GM19438 (cell line): ENCODE results near the gene ERO1A.

Source experiments
- ATAC-seq: cut with Tn5 transposase; IDR thresholded peaks from one replicate; pipeline ENCODE4 v1.9.1; 2021; ENCODE audit warnings: low read depth; ENCODE audit not compliant: unreplicated experiment

ERO1A gene

GRCh38 chr14:52701223-52701622 lies 5.9 kb upstream of the ERO1A start:
- no peak for ATAC-seq

- ATAC-seq, result no peak
Observed at GRCh38 chr14:52700701-52701172, 5.4 kb upstream of the ERO1A start.

- peak; percentile 64 for ATAC-seq
Observed at GRCh38 chr14:52694761-52695480, 437 bp downstream of the ERO1A start.

GRCh38 chr14:52693532-52693931 lies 1.8 kb downstream of the ERO1A start:
- no peak for ATAC-seq

- ATAC-seq, result no peak
Observed at GRCh38 chr14:52693036-52693435, 2.3 kb downstream of the ERO1A start.

- ATAC-seq, result no peak
Observed at GRCh38 chr14:52692248-52692962, 3.0 kb downstream of the ERO1A start.

GRCh38 chr14:52690983-52691760 lies 4.2 kb downstream of the ERO1A start:
- ATAC-seq, result no peak

- ATAC-seq, result no peak
Observed at GRCh38 chr14:52686176-52686575, 9.2 kb downstream of the ERO1A start.

- ATAC-seq, result no peak
Observed at GRCh38 chr14:52683985-52684520, 11.3 kb downstream of the ERO1A start.

- ATAC-seq, result no peak
Observed at GRCh38 chr14:52678591-52678990, 16.8 kb downstream of the ERO1A start.

- no peak for ATAC-seq
Observed at GRCh38 chr14:52663850-52664249, 31.5 kb downstream of the ERO1A start.

GRCh38 chr14:52661314-52661713 lies 34.0 kb downstream of the ERO1A start:
- ATAC-seq, result no peak

- ATAC-seq, result no peak
Observed at GRCh38 chr14:52660832-52661231, 34.5 kb downstream of the ERO1A start.

- ATAC-seq, result no peak
Observed at GRCh38 chr14:52660325-52660724, 35.0 kb downstream of the ERO1A start.

GRCh38 chr14:52656905-52657304 lies 38.5 kb downstream of the ERO1A start:
- ATAC-seq, result no peak

GRCh38 chr14:52650774-52651173 lies 44.6 kb downstream of the ERO1A start:
- ATAC-seq, result no peak

GRCh38 chr14:52649511-52649910 lies 45.8 kb downstream of the ERO1A start:
- no peak for ATAC-seq

GRCh38 chr14:52641745-52642144 lies 53.6 kb downstream of the ERO1A start:
- ATAC-seq, result no peak

GRCh38 chr14:52640137-52640536 lies 55.2 kb downstream of the ERO1A start:
- ATAC-seq, result no peak

GRCh38 chr14:52619687-52620086 lies 75.7 kb downstream of the ERO1A start:
- no peak for ATAC-seq

GRCh38 chr14:52618602-52619001 lies 76.8 kb downstream of the ERO1A start:
- ATAC-seq, result no peak
